WI38 (cell line): Measurements from ENCODE around the gene IVL.

ENCODE experiments used
- H3K4me3 ChIP-seq: 2 replicates; pipeline ENCODE4 v1.5.1; 2011; ENCODE audit warnings: low read depth, mild to moderate bottlenecking, control low read depth, low read length
- TF ChIP-seq, protein P1 (sequence below): IDR thresholded peaks from 2 replicates; pipeline ENCODE4 v1.5.1; 2012; ENCODE audit warnings: low read depth, mild to moderate bottlenecking, control low read depth, low read length

Gene IVL

DNA sequence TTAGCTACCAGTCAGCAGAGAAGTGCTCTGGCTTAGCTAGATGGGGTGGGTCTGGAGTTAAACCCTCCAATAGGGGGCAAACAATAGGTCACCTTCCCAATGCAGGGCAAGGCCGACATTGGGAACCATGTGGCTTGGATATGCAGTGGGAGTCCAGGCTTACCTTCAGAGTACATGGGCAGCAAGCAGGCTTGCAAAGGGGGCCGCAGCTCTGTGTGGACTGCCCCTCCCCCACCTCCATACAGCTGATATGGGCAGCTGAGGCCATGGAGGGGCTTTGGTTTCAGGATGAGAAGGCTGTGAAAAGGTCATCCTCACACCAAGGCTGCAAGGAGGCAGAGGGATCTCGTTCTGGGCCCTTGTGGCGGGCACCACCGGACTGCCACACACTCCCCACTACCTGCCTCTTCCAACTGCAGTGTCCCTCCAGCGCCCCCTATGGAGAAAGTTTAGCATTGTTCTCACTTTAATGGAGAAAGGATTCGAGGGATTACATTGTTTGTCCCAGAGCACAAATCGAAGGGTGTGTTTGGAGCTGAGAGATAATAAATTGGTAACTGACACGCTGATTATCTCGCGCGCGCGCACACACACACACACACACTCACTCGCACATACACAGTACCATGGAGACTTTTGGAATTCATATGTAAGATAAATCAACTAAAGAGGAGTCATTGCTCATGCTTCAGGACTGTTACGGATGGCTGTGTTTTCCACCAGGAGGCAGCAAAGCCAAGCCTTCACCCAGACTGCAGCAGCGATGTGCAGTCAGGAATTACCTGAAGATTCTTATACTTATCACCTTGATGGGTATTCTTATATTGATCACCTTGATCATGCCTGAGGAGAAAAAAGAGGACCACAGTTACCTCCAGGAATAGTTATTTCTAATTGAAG lies 37.3 kb upstream of the IVL start:
- no peak overlapping the region for H3K4me3 ChIP-seq
- TF ChIP-seq, protein P1, sequence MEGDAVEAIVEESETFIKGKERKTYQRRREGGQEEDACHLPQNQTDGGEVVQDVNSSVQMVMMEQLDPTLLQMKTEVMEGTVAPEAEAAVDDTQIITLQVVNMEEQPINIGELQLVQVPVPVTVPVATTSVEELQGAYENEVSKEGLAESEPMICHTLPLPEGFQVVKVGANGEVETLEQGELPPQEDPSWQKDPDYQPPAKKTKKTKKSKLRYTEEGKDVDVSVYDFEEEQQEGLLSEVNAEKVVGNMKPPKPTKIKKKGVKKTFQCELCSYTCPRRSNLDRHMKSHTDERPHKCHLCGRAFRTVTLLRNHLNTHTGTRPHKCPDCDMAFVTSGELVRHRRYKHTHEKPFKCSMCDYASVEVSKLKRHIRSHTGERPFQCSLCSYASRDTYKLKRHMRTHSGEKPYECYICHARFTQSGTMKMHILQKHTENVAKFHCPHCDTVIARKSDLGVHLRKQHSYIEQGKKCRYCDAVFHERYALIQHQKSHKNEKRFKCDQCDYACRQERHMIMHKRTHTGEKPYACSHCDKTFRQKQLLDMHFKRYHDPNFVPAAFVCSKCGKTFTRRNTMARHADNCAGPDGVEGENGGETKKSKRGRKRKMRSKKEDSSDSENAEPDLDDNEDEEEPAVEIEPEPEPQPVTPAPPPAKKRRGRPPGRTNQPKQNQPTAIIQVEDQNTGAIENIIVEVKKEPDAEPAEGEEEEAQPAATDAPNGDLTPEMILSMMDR = no peak

DNA sequence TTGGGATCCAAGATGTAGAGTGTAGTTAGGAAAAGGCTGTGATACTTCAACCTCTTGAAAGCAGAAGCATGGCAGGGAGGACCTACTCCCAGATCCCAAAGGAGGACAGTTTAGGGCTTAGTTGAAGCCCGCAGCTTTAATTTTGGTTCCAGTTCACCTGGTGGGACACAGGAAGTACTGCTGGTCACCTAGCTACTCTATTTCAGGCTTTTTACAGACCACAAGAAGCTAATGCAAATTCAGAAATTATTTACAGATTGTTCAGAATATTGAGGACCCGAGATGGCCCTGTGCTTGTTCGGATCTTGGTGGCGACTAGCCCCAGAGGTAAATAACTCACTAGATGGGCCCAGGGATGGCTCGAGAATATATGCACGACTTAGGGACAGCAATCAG lies 36.6 kb upstream of the IVL start:
- TF ChIP-seq, protein P1 = no peak
- no peak overlapping the region for H3K4me3 ChIP-seq

DNA sequence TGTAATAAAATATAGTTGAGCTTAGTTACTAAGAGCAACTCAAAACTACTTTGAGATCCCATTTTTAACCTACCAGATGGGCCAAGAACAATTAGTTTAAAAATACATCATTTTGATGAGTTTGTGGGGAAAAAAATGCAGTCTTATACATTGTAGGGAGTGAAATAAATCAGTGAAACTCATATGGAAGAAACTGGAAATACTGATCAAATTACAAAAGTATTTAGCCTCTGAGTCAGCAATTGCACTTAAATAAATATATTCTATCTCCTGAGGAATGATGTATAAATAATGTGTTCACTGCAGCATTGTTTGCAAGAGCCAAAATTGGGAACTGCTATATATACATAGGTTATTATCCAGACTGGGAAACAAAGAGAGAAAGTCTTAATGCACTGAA lies 34.9 kb upstream of the IVL start:
- H3K4me3 ChIP-seq = no peak overlapping the region
- TF ChIP-seq, protein P1 = no peak

DNA sequence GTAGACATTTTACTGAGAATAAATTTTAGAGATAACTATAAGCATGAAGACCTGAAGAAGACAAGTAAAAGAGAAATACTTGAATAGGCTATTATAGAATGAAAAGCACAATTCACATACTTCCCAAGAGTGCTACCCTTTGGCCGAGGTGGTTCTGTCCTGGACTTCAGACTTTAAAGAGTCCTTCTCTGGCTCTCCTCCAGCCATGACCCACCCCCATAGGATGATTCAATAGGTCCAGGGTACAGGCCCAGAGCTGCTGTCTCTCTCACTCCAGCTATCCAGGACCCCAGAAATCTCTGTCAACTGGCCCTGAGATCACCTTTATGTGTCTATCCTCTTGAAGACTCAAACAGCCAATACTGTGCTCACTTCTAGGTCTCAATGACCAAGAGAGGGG lies 31.5 kb upstream of the IVL start:
- TF ChIP-seq, protein P1 = no peak
- no peak overlapping the region for H3K4me3 ChIP-seq

DNA sequence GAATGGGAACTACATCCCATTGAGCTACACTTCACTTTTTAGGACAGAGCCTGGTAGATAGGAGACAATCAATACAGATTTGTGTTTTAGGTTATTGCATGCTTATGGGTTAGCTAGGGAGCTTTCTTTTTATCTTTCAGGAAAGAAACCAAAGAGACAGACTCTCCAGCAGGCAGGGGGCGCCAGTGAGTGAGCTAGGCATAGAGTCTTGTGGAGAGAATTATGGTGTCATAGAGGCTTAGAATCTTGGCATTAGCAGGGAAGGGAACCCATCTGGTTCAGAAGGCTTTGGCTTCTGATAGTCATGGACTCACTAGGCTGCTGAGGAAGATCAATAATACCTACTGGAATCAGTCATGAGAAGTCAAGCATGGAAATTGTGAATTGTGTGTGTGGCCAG lies 30.3 kb upstream of the IVL start, which contains the start of gene SMCP:
TSS of gene SMCP (plus strand) at position 281 of the 400 bp plus-strand sequence. CDS start 6,101 bp downstream, outside the sequence.
- TF ChIP-seq, protein P1 = no peak
- H3K4me3 ChIP-seq = no peak within 1 kb of the TSS

DNA sequence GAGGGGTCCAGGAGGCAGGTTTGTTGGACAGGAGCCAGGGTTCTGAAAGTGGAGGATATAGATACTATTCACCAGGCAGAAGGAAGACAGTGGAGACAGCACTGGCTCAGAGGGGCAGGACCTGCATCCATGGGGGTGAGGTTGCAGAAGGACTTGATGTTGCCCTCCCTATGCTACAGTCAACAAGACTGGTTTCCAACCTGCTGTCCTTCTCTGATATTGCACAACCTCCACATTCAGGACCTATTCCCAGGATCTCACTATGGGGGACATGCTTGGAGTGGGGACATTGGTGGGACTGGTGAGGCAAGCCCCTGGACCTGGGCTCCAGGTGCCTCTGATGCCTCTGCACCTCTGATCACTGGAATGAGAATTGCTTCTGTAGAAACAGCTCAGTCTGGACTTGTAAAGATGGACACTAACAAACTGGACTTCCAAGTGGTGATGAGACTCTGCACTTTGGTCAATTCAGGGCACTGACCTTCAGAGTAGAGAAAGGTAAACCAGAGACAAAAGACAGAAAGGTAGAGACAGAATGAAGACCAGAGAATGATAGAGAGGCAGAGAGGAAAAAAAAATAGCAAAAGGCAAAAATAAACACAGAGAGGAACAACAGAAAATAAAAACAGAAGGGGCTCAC lies 28.7 kb upstream of the IVL start:
- no peak overlapping the region for H3K4me3 ChIP-seq
- TF ChIP-seq, protein P1 = no peak

DNA sequence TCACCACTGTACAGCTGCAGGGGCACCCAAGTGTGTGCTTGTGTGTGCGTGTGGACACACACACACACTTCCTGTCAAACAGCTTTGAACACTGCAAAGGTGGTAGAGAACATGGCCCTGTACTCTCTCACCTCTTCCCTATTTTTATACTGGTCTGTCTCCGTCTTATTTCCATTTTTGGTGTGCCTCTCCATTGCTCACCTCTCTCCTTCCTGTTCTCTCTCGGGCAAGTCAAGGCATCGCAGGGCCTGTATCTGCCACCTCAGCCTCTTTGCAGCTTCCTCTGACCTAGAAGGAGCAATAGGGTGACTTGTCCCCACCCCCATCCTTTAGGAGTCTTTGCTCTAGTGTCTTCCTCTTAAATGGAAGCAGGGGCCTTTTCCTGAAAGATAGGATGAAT lies 28.0 kb upstream of the IVL start:
- TF ChIP-seq, protein P1 = no peak
- H3K4me3 ChIP-seq = no peak overlapping the region
